Heart left ventricle (tissue), 16 donors: ENCODE results near the gene DPEP3. TPM values are rescaled to one million over a fixed set of nuclear protein-coding genes. Genes with fewer than 3 reads are reported as not detected.
"Not testable (repeated sequence)": the region's sequence is repeated elsewhere in the genome, so short reads cannot be mapped to it uniquely, and the experiment has no call there.

Experiments
- ATAC-seq, 4 donors: fragments of 200-7000 bp; cut with Tn5 transposase; one replicate each; pipeline ENCODE4 v1.9.1; 2020 to 2022; ENCODE audit warnings: moderate library complexity in 4 of 4, mild to moderate bottlenecking in 3 of 4, moderate number of reproducible peaks in 1 of 4
- DNase-seq, 5 donors: peaks; one replicate each; pipeline ENCODE4 v3.0.0-alpha.2; 2020
- H3K27ac ChIP-seq, 12 donors: fragments of 200-600 bp; sonication (generic) in 4 of 12; one replicate each; pipeline versions ENCODE4 v1.5.0 to v1.8.0; 2016 to 2022; ENCODE audit warnings: mild to moderate bottlenecking in 2 of 12
- H3K27me3 ChIP-seq, 9 donors: fragments of 200-600 bp; sonication (generic) in 2 of 9; one replicate each; pipeline versions ENCODE4 v1.5.1 to v1.8.0; 2016 to 2022; ENCODE audit warnings: mild to moderate bottlenecking in 3 of 9
- H3K36me3 ChIP-seq, 9 donors: fragments of 200-600 bp; sonication (generic) in 2 of 9; one replicate each; pipeline versions ENCODE4 v1.5.0 to v1.8.0; 2018 to 2022; ENCODE audit warnings: mild to moderate bottlenecking in 2 of 9
- H3K4me1 ChIP-seq, 12 donors: fragments of 200-600 bp; sonication (generic) in 4 of 12; one replicate each; pipeline versions ENCODE4 v1.5.0 to v1.8.0; 2016 to 2022; ENCODE audit warnings: mild to moderate bottlenecking in 3 of 12
- H3K4me3 ChIP-seq, 12 donors: fragments of 200-600 bp; sonication (generic) in 4 of 12; one replicate each; pipeline versions ENCODE4 v1.5.0 to v1.8.0; 2017 to 2022; ENCODE audit warnings: mild to moderate bottlenecking in 9 of 12, moderate library complexity in 4 of 12
- H3K9me3 ChIP-seq, 12 donors: fragments of 200-600 bp; sonication (generic) in 4 of 12; one replicate each; pipeline versions ENCODE4 v1.5.0 to v1.8.0; 2016 to 2022; ENCODE audit warnings: mild to moderate bottlenecking in 1 of 12
- POLR2A ChIP-seq, 2 donors: fragments of 450-650 bp; IDR thresholded peaks; one replicate each; pipeline ENCODE4 v1.6.1; 2017; ENCODE audit warnings: antibody characterized with exemption in 2 of 2, mild to moderate bottlenecking in 2 of 2, moderate library complexity in 2 of 2
- WGBS, 4 donors: extraction: QIAGEN DNeasy Blood & Tissue Kit in 2 of 4; methylation state at CpG; one replicate each; pipeline versions ENCODE4 v1.1.5 to v1.1.7; 2013 to 2018; 5-methylcytosine and 5-hydroxymethylcytosine counted together
- intact Hi-C, 10 donors: fragments of 100-400 bp; cut with DNase I; formaldehyde crosslinking; loops; one replicate each; pipeline versions ENCODE4 v1.11.1 to v1.14.2; 2022
- polyA plus RNA-seq, 2 donors: library from polyadenylated mRNA; stranded (reverse); fragments of 200-250 nt; gene quantifications; one replicate each; pipeline ENCODE4 v1.2.3, GENCODE V29; 2013
- total RNA-seq, 9 donors: library from RNA; depleted of rRNA in 2 of 9; stranded (reverse); fragments of >200 nt in 2 of 9; fragmentation: NEBNext Ultra II Directional in 3 of 9; extraction: Animal tissue kit (Norgen Biotek cat#: 25700) in 3 of 9; gene quantifications; one replicate each; pipeline versions ENCODE4 v1.1.0 to v1.2.4, GENCODE V29; 2016 to 2023
- TF ChIP-seq, protein P1 (sequence below), 12 donors: fragments of 200-600 bp; sonication (generic) in 4 of 12; IDR thresholded peaks; one replicate each; pipeline versions ENCODE4 v1.5.0 to v1.8.0; 2018 to 2022; ENCODE audit warnings: antibody characterized with exemption in 12 of 12, mild to moderate bottlenecking in 5 of 12
- donor health status: ischemic (EF 13 %, LVEDD 7.1; RV severe dilation, severe dysfunction).
- donor health status: healthy with polysubstance abuse.
- donor health status: DM: no; HTN: yes; CAD: no.
- donor health status: DM: no; HTN: no; CAD: no.
- donor health status: ischemic (EF 25% LVEDD 6.9; RV normal size, moderate dysfunction).
- donor health status: ischemic (EF 25% LVEDD 5.7; RV mildly dilated, moderate dysfunction).
- donor health status: healthy.
- donor health status: DM: yes; HTN: yes; CAD: no.
- donor health status: ischemic (EF 35%, LVEDD 5.7; RV mildly dilated, moderate dysfunction).
- donor health status: nonischemic (EF 11% LVEDD 7.7; RV severe dilation, severe dysfunction).
- donor health status: DM: yes; HTN: yes; CAD: no.
- donor health status: PGD.
- donor health status: ischemic (EF 29% LVEDD 5.4; RV normal size, mild dysfunction).
- donor health status: nonischemic (EF 23%, LVEDD 6.1; RV moderate dilation, normal function).

DPEP3 gene
- total and polyA plus RNA-seq, 11 donors, result 0.13 to 0.16 TPM; not detected in 9

DNA sequence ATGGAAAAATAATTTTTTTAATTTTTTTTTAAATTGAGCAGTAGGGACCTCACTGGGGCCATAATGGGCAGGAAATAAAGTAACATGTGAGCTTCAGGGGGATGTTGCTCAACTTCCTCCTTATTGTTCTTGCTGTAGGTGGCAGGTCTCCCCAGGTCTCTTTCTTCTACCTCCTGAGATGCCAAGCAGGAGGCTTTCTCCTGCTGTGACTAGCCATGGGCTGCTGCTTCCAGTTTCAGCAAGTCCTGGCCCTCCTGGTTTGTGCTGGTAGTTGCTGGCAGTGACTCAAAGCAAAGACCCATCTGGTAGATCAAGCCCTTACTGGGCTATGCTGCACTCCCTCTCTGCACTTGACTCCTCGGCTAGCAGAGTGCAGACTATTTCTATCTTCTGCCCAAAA is 33.1 kb upstream of the DPEP3 start:
- WGBS, 4 donors, result 25 to 75% (median 60%) methylated on average over 1 of the region's 1 CpG
- Histone ChIP-seq H3K27me3 (no peaks in the 10 kb centered on the region), H3K4me3 (no peak overlapping the region), H3K27ac (peak overlapping the region in 2 of 12 donors; percentile 41 to 46), H3K4me1 (peaks cover 0 to 17% (median 0%) of the 10 kb centered on the region in 12 donors), H3K9me3 (no peaks in the 10 kb centered on the region), H3K36me3 (no peaks in the 10 kb centered on the region)
- no peak for DNase-seq
- intact Hi-C loops, result no loop called here
- TF ChIP-seq, protein P1, sequence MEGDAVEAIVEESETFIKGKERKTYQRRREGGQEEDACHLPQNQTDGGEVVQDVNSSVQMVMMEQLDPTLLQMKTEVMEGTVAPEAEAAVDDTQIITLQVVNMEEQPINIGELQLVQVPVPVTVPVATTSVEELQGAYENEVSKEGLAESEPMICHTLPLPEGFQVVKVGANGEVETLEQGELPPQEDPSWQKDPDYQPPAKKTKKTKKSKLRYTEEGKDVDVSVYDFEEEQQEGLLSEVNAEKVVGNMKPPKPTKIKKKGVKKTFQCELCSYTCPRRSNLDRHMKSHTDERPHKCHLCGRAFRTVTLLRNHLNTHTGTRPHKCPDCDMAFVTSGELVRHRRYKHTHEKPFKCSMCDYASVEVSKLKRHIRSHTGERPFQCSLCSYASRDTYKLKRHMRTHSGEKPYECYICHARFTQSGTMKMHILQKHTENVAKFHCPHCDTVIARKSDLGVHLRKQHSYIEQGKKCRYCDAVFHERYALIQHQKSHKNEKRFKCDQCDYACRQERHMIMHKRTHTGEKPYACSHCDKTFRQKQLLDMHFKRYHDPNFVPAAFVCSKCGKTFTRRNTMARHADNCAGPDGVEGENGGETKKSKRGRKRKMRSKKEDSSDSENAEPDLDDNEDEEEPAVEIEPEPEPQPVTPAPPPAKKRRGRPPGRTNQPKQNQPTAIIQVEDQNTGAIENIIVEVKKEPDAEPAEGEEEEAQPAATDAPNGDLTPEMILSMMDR (IDR thresholded peaks at IDR 0.05), result no peak
- no peak for TF ChIP-seq POLR2A (IDR thresholded peaks at IDR 0.05)
- peak in 1 of 4 donors; percentile 58 for ATAC-seq

DNA sequence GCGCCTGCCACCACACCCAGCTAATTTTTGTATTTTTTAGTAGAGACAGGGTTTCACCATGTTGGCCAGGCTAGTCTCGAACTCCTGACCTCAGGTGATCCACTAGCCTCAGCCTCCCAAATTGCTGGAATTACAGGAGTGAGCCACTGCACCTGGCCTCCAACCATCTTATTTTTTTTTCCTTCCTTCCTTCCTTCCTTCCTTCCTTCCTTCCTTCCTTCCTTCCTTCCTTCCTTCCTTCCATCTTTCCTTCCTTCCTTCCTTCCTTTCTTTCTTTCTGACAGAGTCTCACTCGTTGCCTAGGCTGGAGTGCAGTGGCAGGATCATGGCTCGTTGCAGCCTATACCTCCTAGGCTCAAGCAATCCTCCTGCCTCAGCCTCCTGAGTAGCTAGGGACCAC is 29.6 kb upstream of the DPEP3 start:
- H3K9me3 ChIP-seq, intact Hi-C loops, ATAC-seq, H3K27ac ChIP-seq, DNase-seq, H3K27me3 ChIP-seq, H3K36me3 ChIP-seq, H3K4me3 ChIP-seq: not testable (repeated sequence)
- 74 to 82% (median 79%) methylated on average over 4 of the region's 4 CpGs for WGBS, 4 donors
- H3K4me1 ChIP-seq, result peaks cover 0 to 45% (median 0%) of the 10 kb centered on the region in 12 donors

DNA sequence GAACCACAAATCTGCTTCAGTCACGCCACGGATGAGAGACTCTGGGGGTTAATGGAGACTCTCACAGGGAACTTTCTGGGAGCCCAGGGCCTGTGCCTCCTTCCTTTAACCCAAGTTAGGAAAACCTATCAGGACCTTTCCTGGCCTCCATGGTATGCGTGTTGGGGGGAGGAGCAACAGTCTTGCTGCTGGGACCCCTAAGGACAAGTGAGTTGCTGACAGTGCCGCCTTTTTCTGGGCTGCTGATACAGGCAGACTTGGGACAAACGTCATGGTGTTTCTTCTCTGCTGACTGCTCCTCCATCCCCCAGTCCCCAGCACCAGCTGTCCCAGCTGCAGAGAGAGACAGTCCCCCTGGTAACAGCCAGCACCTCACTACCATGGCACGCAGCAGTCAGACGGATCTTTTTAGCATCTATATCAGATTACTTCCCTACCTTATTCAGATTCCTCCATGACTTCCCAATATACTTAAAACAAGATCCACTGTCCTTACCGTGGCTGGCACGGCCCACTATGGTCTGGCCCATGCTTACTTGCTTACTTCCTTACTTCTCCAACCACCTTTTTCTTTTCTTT is 28.9 kb upstream of the DPEP3 start:
- no peaks in the 10 kb centered on the region for H3K9me3 ChIP-seq
- peaks cover 0 to 49% (median 0%) of the 10 kb centered on the region in 12 donors for H3K4me1 ChIP-seq
- intact Hi-C loops, result no loop called here
- H3K36me3 ChIP-seq, result no peaks in the 10 kb centered on the region
- DNase-seq (no peak), ATAC-seq (no peak)
- no peaks in the 10 kb centered on the region for H3K27me3 ChIP-seq
- 61 to 64% (median 63%) methylated on average over 9 of the region's 9 CpGs for WGBS, 4 donors
- no peak overlapping the region for H3K4me3 ChIP-seq
- H3K27ac ChIP-seq, result no peak overlapping the region
- no peak for TF ChIP-seq POLR2A (IDR thresholded peaks at IDR 0.05)

- intact Hi-C loops, result no loop called here
- Histone ChIP-seq H3K4me3 (no peak overlapping the region), H3K4me1 (peaks cover 0 to 47% (median under 1%) of the 10 kb centered on the region in 12 donors), H3K36me3 (no peaks in the 10 kb centered on the region), H3K9me3 (no peaks in the 10 kb centered on the region), H3K27me3 (no peaks in the 10 kb centered on the region), H3K27ac (peak overlapping the region in 5 of 12 donors; percentile 19 to 94 (median 34))
- TF ChIP-seq, protein P1 (IDR thresholded peaks at IDR 0.05), result no peak
- no peak for TF ChIP-seq POLR2A (IDR thresholded peaks at IDR 0.05)
- peak; percentile 20 to 90 (median 66) for ATAC-seq
- 46 to 57% (median 49%) methylated on average over 6 of the region's 6 CpGs for WGBS, 4 donors
- peak in 4 of 5 donors; percentile 33 to 59 (median 45) for DNase-seq
Observed at GRCh38 chr16:68005786-68006286, 25.5 kb upstream of the DPEP3 start.

DNA sequence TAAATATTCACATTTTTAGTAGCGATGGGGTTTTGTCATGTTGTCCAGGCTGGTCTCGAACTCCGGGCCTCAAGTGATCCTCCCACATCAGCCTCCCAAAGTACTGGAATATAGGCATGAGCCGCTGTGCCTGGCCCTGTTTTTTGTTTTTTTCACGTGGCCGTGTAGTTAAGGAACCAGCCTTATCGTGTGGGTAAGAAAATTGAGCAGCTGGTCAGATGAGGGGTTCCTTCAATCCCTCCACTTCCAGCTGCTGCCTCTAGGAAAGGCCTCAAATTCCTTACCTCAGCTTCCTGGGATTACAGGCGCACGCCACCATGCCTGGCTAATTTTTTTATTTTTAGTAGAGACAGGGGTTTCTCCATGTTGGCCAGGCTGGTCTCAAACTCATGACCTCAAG is 24.9 kb upstream of the DPEP3 start:
- H3K4me3 ChIP-seq, result no peak overlapping the region
- no peaks in the 10 kb centered on the region for H3K27me3 ChIP-seq
- H3K36me3 ChIP-seq, result no peaks in the 10 kb centered on the region
- ATAC-seq, result no peak
- whole genome bisulfite sequencing, 4 donors, result 81 to 88% (median 86%) methylated on average over 9 of the region's 9 CpGs
- no peaks in the 10 kb centered on the region for H3K9me3 ChIP-seq
- H3K4me1 ChIP-seq, result peaks cover 0 to 53% (median 2%) of the 10 kb centered on the region in 12 donors
- H3K27ac ChIP-seq, result peak overlapping the region in 5 of 12 donors; percentile 17 to 94 (median 24)
- intact Hi-C loops, result no loop called here
- no peak for DNase-seq
- no peak for TF ChIP-seq POLR2A (IDR thresholded peaks at IDR 0.05)
- TF ChIP-seq, protein P1 (IDR thresholded peaks at IDR 0.05), result no peak
